ENCODE data around the gene GPR33.

GPR33 gene

DNA sequence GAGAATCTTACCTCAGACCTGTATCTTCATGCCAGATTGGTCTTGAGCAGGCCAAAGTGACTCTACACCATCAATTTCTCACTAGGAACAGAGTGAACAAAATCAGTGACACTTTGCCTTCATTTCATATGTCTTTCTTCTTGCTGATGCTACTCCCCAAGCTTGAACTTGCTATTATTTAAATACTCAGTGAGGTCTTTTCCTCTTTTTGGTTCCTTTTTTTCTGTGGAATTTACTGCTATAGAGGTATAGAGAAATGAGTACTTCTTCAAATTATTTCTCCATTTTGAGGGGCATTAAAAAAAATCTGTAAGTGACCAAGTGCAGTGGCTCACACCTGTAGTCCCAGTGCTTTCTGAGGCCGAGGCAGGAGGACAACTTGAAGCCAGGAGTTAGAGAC lies at the start of gene GPR33:
Gene GPR33 (minus strand): TSS at position 154 of the 400 bp plus-strand sequence. CDS start 4,074 bp downstream, outside the sequence.
- TF ChIP-seq, protein P1, sequence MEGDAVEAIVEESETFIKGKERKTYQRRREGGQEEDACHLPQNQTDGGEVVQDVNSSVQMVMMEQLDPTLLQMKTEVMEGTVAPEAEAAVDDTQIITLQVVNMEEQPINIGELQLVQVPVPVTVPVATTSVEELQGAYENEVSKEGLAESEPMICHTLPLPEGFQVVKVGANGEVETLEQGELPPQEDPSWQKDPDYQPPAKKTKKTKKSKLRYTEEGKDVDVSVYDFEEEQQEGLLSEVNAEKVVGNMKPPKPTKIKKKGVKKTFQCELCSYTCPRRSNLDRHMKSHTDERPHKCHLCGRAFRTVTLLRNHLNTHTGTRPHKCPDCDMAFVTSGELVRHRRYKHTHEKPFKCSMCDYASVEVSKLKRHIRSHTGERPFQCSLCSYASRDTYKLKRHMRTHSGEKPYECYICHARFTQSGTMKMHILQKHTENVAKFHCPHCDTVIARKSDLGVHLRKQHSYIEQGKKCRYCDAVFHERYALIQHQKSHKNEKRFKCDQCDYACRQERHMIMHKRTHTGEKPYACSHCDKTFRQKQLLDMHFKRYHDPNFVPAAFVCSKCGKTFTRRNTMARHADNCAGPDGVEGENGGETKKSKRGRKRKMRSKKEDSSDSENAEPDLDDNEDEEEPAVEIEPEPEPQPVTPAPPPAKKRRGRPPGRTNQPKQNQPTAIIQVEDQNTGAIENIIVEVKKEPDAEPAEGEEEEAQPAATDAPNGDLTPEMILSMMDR (IDR thresholded peaks at IDR 0.05; ENCODE audit: low read depth, low read length, missing control alignments): no peak
- H3K4me3 ChIP-seq (ENCODE audit: low read depth, low read length): no peak within 1 kb of the TSS
- no peak for DNase-seq (ENCODE audit: low read depth)

DNA sequence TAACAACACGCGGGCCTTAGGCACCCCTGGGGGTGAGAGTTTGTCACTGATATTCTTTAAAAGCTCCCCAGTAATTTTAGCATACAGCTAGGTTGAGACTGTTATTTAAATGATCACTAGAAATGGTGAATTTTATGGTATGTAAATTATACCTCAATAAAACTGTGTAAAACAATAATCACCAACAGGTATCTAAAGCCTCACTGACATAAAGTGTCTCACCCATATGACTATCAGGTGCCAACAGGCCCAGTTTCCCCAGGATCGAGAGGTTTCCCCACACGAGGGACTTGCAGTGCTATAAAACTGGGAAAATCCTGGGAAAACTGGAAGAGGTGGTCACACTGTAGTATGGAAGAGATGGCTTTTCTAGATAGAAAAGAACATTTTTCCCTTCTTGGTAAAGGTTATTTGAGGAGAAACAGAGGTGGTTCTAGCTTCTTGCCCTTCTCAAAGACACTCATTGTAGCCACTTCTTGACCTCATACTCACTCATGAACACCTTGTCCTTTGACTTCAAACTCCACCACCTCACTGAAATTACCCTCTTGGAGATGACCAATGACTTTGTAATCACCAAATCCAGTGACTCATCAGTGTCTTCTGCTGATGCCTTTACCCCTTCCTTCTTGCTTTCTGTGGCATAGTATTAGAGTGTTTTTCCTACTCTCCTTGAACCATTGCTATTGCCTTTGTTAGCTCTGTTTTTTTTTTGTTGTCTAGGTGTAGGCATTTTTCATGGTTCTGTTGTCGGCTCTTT lies 48.5 kb upstream of the GPR33 start:
- no peak for DNase-seq (ENCODE audit: low read depth)
- TF ChIP-seq, protein P1 (IDR thresholded peaks at IDR 0.05; ENCODE audit: low read depth, low read length, missing control alignments): no peak

GRCh38 chr14:31530136-31530535 lies 42.3 kb upstream of the GPR33 start:
- no peak overlapping the region for H3K4me3 ChIP-seq (ENCODE audit: low read depth, low read length)
- no peak for DNase-seq (ENCODE audit: low read depth)
- TF ChIP-seq, protein P1 (IDR thresholded peaks at IDR 0.05; ENCODE audit: low read depth, low read length, missing control alignments): no peak

More for the DNA sequence above, 48.5 kb upstream of the GPR33 start:
- no peak overlapping the region for H3K4me3 ChIP-seq (ENCODE audit: low read depth, low read length)

GRCh38 chr14:31529053-31529452 lies 41.2 kb upstream of the GPR33 start:
- no peak overlapping the region for H3K4me3 ChIP-seq (ENCODE audit: low read depth, low read length)
- TF ChIP-seq, protein P1 (IDR thresholded peaks at IDR 0.05; ENCODE audit: low read depth, low read length, missing control alignments): no peak
- no peak for DNase-seq (ENCODE audit: low read depth)

DNA sequence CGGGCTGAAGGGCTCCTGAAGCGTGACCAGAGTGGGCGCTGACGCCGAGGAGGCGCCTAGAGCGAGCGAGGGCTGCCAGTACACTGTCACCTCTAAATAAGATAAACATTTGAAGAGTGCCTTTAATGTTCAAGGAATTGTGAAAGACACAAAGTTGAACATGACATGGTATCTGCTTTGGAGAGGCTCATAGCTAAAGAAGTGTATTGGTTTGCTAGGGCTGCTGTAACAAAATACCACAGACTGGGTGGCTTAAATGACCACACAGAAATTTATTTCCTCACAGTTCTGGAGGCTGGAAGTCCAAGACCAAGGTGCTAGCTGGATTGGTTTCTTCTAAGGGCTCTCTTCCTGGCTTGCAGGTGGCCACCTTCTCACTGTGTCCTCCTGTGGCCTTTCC lies 39.7 kb upstream of the GPR33 start:
- TF ChIP-seq, protein P1 (IDR thresholded peaks at IDR 0.05; ENCODE audit: low read depth, low read length, missing control alignments): no peak
- DNase-seq (ENCODE audit: low read depth): no peak
- no peak overlapping the region for H3K4me3 ChIP-seq (ENCODE audit: low read depth, low read length)

DNA sequence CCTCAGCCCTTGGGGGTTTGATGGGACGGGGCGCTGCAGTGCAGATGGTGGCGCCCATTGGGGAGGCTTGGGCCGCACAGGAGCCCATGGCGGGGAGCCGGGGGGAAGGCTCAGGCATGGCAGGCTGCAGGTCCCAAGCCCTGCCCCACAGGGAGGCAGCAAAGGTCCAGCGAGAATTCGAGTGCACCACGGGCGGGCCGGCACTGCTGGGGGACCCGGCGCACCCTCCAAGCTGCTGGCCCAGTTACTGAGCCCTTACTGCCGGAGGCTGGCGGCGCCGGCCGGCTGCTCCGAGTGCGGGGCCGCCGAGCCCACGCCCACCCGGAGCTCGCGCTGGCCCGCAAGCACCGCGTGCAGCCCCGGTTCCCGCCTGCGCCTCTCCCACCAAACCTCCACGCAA lies 39.2 kb upstream of the GPR33 start:
- DNase-seq (ENCODE audit: low read depth): no peak
- H3K4me3 ChIP-seq (ENCODE audit: low read depth, low read length): no peak overlapping the region
- TF ChIP-seq, protein P1 (IDR thresholded peaks at IDR 0.05; ENCODE audit: low read depth, low read length, missing control alignments): no peak

DNA sequence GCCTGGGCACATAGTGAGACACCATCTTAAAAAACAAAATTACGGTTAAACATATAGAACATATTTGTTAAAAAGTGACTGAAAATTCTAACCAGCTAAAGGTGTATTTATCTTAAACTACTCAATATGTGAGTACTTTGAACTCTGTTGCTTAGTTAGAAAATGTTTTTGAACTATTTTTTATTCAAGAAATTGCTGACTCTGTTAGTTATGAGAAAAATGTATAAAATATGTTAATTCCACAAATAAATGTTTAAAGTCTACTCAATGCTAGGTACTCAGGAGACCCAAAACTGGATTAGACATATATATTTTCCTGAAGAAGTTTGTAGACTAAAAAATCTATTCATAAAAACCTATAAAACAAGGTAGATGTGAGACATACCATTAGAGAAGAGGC lies 23.0 kb upstream of the GPR33 start:
- TF ChIP-seq, protein P1 (IDR thresholded peaks at IDR 0.05; ENCODE audit: low read depth, low read length, missing control alignments): no peak
- no peak overlapping the region for H3K4me3 ChIP-seq (ENCODE audit: low read depth, low read length)
- no peak for DNase-seq (ENCODE audit: low read depth)
